Measurements from ENCODE around the gene SSBP3.

Gene SSBP3

DNA sequence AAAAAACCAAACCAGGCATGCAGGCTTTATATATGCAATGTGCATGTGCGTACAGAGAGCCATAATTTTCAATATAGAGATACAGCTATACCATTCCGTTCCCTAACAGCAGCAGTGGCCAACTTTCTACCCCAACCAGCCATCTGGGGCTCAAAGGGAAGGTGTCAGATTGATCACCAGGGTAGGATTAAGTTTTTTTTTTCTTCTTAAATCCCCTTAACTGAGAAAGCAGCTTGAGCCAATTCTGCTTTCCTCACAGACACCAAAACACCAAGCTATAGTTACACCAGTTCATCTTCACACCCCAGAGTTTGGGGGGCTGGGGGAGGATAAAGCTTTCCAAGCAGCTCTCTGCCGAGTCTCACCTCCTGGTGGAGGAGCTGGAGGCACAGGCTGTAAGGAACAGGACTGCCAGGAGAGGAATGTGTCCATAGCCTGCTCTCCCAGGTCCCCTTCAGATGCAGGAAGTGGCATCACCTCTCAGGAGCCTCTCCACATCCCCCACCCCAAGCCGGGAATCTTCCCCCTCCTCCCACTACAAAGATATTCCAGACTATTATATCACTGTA, 87.9 kb downstream of the SSBP3 start:
- no peak overlapping the region for H3K4me3 ChIP-seq (ENCODE audit: low read depth, low read length)
- H3K9ac ChIP-seq (ENCODE audit: low read depth, low read length) = no peak overlapping the region
- no peak overlapping the region for H3K27ac ChIP-seq (ENCODE audit: low read depth, low read length)
- peaks cover 39% of the 10 kb centered on the region for H3K4me1 ChIP-seq (ENCODE audit: control insufficient read depth, insufficient read depth, low read length)
- H3K27me3 ChIP-seq (ENCODE audit: control insufficient read depth, insufficient read depth, low read length) = no peaks in the 10 kb centered on the region
- H3K9me3 ChIP-seq (ENCODE audit: control insufficient read depth, insufficient read depth, low read length) = no peaks in the 10 kb centered on the region
- 0 out of 2 replicates have a peak, but pooled peaks cover 3% of the 10 kb centered on the region for H3K36me3 ChIP-seq (ENCODE audit: control insufficient read depth, insufficient read depth, low read length)

DNA sequence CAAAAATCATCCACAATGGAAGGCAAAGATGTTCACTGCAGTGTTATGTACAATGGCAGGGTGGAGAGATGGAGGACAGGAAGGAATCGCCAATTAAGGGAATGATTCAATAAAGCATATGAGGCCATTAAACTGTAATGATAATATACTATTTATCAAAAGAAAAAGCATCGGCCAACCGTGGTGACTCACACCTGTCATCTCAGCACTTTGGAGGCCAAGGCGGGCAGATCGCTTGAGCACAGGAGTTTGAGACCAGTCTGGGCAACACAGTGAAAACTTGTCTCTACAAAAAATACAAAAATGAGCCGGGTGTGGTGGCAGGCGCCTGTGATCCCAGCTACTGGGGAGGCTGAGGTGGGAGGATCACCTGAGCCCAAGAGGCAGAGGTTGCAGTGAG, 89.1 kb downstream of the SSBP3 start:
- Histone ChIP-seq H3K4me3 (ENCODE audit: low read depth, low read length) (no peak overlapping the region), H3K27me3 (ENCODE audit: control insufficient read depth, insufficient read depth, low read length) (no peaks in the 10 kb centered on the region), H3K4me1 (ENCODE audit: control insufficient read depth, insufficient read depth, low read length) (peaks cover 38% of the 10 kb centered on the region), H3K9ac (ENCODE audit: low read depth, low read length) (no peak overlapping the region), H3K27ac (ENCODE audit: low read depth, low read length) (no peak overlapping the region), H3K9me3 (ENCODE audit: control insufficient read depth, insufficient read depth, low read length) (no peaks in the 10 kb centered on the region), H3K36me3 (ENCODE audit: control insufficient read depth, insufficient read depth, low read length) (0 out of 2 replicates have a peak, but pooled peaks cover 3% of the 10 kb centered on the region)

DNA sequence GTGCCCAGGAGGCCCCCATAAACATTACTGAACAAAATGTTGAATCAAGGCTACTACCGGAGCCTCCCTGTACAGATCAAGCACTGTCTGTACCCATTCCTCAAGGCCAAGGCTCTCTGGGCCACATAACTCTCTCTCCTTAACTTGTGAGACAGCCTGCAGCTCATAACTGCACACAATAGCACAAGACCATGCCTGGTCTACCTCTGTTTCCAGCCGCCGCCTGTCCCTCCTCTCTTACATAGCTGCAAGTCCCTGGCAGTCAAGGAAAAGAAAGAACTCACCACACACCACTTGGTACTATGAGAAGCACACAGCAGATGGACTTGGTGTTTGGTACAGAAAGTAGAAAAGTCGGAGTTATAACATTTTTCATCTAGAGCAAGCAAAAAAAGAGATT, 91.1 kb downstream of the SSBP3 start:
- 0 out of 2 replicates have a peak, but pooled peaks cover 3% of the 10 kb centered on the region for H3K36me3 ChIP-seq (ENCODE audit: control insufficient read depth, insufficient read depth, low read length)
- no peaks in the 10 kb centered on the region for H3K27me3 ChIP-seq (ENCODE audit: control insufficient read depth, insufficient read depth, low read length)
- H3K9ac ChIP-seq (ENCODE audit: low read depth, low read length) = no peak overlapping the region
- peaks cover 53% of the 10 kb centered on the region for H3K4me1 ChIP-seq (ENCODE audit: control insufficient read depth, insufficient read depth, low read length)
- no peaks in the 10 kb centered on the region for H3K9me3 ChIP-seq (ENCODE audit: control insufficient read depth, insufficient read depth, low read length)
- no peak overlapping the region for H3K4me3 ChIP-seq (ENCODE audit: low read depth, low read length)
- no peak overlapping the region for H3K27ac ChIP-seq (ENCODE audit: low read depth, low read length)

DNA sequence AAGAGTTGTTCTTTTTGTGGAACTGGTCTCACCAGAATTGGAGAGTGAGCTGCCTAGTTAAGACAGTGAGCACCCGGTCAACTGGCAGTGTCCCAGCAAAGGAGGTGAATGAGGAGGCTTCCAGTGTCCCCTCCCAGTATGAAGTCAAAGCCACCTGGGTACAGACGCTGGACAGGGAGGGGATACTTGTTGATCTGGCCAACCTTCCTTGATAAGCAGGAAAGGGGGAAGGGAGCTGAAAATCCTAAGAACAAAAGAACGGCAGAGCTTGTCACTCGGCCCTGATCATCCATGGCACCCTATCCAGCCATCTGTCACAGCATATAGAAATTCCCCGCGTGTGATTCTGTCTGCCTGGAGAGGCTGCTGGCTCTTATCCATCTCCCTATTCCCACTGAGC, 91.5 kb downstream of the SSBP3 start:
- no peak overlapping the region for H3K9ac ChIP-seq (ENCODE audit: low read depth, low read length)
- H3K27ac ChIP-seq (ENCODE audit: low read depth, low read length) = peak overlapping the region; percentile 27
- H3K4me3 ChIP-seq (ENCODE audit: low read depth, low read length) = no peak overlapping the region
- 0 out of 2 replicates have a peak, but pooled peaks cover 3% of the 10 kb centered on the region for H3K36me3 ChIP-seq (ENCODE audit: control insufficient read depth, insufficient read depth, low read length)
- H3K4me1 ChIP-seq (ENCODE audit: control insufficient read depth, insufficient read depth, low read length) = peaks cover 57% of the 10 kb centered on the region
- H3K27me3 ChIP-seq (ENCODE audit: control insufficient read depth, insufficient read depth, low read length) = no peaks in the 10 kb centered on the region
- H3K9me3 ChIP-seq (ENCODE audit: control insufficient read depth, insufficient read depth, low read length) = no peaks in the 10 kb centered on the region

DNA sequence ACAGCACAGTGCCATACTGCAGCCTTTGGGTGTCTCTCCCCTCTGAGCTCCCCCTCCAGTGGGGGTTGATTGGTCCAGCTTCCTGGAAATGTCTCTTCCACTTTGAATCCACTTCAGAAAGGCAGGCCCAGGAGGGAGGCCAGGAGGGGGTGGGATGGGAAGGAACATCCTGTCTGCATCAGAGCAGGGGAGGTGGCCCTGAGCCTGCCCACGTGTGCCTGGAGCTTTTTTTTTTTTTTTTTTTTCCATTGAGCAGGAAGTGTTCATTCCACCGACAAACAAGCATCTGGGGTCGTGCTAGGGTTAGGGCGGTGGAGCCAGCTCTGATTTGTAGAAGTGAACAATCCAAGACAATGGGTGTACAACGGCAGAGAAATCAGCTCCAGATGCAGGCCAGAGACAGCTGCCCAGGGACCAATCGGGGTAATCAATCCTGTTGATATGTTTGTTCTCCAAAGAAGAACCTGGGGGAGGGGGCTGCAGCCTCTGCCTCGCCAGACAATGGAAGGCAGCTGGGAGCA, 93.3 kb downstream of the SSBP3 start:
- H3K9ac ChIP-seq (ENCODE audit: low read depth, low read length) = no peak overlapping the region; the same call in 1 of the 2 replicates
- H3K4me3 ChIP-seq (ENCODE audit: low read depth, low read length) = no peak overlapping the region
- peaks cover 60% of the 10 kb centered on the region for H3K4me1 ChIP-seq (ENCODE audit: control insufficient read depth, insufficient read depth, low read length)
- no peaks in the 10 kb centered on the region for H3K9me3 ChIP-seq (ENCODE audit: control insufficient read depth, insufficient read depth, low read length)
- H3K27me3 ChIP-seq (ENCODE audit: control insufficient read depth, insufficient read depth, low read length) = no peaks in the 10 kb centered on the region
- H3K27ac ChIP-seq (ENCODE audit: low read depth, low read length) = peak overlapping the region; percentile 66
- 0 out of 2 replicates have a peak, but pooled peaks cover 3% of the 10 kb centered on the region for H3K36me3 ChIP-seq (ENCODE audit: control insufficient read depth, insufficient read depth, low read length)

DNA sequence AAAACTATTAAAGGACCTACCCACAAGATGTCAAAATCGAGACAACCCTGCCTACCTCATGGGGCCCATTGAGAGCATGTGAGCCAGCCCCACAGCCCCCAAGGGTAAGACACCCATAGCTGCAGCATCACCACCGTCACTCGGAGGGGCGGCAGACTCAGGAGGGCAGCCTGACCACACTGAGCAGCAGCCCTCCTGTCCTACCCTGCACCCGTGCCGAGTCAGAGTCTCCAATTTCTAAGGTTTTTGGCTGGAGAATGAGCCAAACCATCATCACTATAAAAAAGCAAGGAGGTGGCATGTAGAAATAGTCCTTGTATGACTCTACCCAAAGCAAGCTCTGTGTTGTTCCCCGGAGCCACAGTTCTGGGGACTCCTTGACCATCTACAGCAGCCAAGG, 94.7 kb downstream of the SSBP3 start:
- no peaks in the 10 kb centered on the region for H3K27me3 ChIP-seq (ENCODE audit: control insufficient read depth, insufficient read depth, low read length)
- H3K4me1 ChIP-seq (ENCODE audit: control insufficient read depth, insufficient read depth, low read length) = peaks cover 72% of the 10 kb centered on the region
- no peak overlapping the region for H3K9ac ChIP-seq (ENCODE audit: low read depth, low read length)
- no peaks in the 10 kb centered on the region for H3K36me3 ChIP-seq (ENCODE audit: control insufficient read depth, insufficient read depth, low read length)
- peak overlapping the region; percentile 94 for H3K27ac ChIP-seq (ENCODE audit: low read depth, low read length)
- H3K4me3 ChIP-seq (ENCODE audit: low read depth, low read length) = no peak overlapping the region
- no peaks in the 10 kb centered on the region for H3K9me3 ChIP-seq (ENCODE audit: control insufficient read depth, insufficient read depth, low read length)

DNA sequence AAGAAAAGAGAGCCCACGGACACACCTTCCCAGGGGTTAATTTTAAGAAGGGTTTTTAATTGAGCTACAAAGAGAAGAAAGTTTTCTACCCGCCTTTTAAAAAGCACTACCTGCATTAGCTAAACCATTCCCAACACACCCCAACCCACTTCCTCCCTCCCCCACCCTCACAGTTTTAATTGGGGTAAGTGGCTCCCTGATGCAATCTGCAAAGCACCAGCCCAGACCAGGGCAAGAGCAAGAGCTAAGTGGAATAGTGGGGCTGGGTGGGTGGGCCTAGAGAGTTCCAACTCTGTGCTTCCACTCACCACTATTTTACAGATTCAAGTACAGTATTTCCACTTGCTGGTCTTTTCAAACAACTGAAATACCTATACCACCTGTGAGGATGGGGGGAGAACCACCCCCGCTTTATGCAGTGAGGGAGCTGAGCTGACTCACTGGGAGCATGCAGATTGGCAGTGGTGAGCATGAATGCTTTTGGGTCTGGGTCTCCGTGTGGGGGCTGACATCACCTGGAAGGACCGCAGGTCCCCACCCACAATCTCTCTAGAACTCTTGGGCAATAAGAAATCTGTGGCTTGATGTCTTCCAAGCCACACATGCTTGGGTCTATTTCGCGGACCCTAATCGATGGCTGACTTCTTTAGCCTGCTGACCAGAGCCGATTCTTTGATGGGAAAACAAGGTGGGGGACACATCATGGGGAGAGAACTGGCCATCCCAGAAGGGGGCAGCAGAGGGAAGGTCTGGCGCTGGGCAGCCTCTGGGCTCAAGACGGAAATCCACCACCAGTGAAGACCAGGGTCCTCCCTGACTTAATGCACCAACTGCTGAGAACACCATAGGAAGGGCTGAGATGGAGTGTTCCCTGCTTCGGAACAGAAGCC, 95.5 kb downstream of the SSBP3 start:
- peak overlapping the region; percentile 37 for H3K4me3 ChIP-seq (ENCODE audit: low read depth, low read length)
- H3K27me3 ChIP-seq (ENCODE audit: control insufficient read depth, insufficient read depth, low read length) = no peaks in the 10 kb centered on the region
- H3K27ac ChIP-seq (ENCODE audit: low read depth, low read length) = peak overlapping the region; percentile 94
- H3K4me1 ChIP-seq (ENCODE audit: control insufficient read depth, insufficient read depth, low read length) = peaks cover 78% of the 10 kb centered on the region
- peak overlapping the region; percentile 77; the same call in 1 of the 2 replicates for H3K9ac ChIP-seq (ENCODE audit: low read depth, low read length)
- no peaks in the 10 kb centered on the region for H3K36me3 ChIP-seq (ENCODE audit: control insufficient read depth, insufficient read depth, low read length)
- no peaks in the 10 kb centered on the region for H3K9me3 ChIP-seq (ENCODE audit: control insufficient read depth, insufficient read depth, low read length)

DNA sequence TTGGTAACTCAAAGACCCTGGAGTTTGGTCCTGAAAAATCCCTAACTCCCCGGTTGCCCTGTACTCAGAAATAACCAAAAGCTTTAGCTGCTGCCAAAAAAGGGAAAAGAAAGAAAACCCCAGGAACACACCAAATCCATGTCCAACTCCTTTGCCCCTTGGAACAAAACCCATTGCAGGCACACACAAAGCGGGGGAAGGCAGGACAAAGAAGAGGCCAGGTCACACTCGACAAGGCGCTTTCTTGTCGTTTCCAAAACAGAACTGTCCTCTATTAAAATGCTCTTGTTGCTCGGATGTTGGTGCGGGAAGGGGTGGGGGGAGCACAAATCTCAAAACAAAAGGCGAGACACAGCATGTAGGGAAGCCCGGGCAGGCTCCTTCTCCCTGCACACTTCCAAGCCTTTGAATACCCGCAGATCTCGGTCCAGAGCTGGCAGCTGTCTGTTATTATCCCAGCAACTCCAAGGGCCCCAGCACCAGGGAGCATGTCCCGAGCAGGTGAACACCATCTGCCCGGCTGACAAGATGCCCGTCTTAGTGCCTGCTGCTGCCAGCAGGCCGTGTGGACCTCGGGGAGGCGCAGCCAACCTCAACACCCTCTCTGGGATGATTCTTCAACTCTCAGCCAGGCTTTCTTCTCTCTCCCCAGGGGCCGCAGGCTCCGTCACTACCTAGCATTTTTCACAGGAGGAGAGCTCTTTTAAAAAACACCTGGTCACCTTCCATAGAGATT, 96.4 kb downstream of the SSBP3 start:
- Histone ChIP-seq H3K4me3 (ENCODE audit: low read depth, low read length) (peak overlapping the region; percentile 37), H3K9me3 (ENCODE audit: control insufficient read depth, insufficient read depth, low read length) (no peaks in the 10 kb centered on the region), H3K4me1 (ENCODE audit: control insufficient read depth, insufficient read depth, low read length) (peaks cover 78% of the 10 kb centered on the region), H3K27ac (ENCODE audit: low read depth, low read length) (peak overlapping the region; percentile 94), H3K36me3 (ENCODE audit: control insufficient read depth, insufficient read depth, low read length) (no peaks in the 10 kb centered on the region), H3K27me3 (ENCODE audit: control insufficient read depth, insufficient read depth, low read length) (no peaks in the 10 kb centered on the region), H3K9ac (ENCODE audit: low read depth, low read length) (peak overlapping the region; percentile 77)

DNA sequence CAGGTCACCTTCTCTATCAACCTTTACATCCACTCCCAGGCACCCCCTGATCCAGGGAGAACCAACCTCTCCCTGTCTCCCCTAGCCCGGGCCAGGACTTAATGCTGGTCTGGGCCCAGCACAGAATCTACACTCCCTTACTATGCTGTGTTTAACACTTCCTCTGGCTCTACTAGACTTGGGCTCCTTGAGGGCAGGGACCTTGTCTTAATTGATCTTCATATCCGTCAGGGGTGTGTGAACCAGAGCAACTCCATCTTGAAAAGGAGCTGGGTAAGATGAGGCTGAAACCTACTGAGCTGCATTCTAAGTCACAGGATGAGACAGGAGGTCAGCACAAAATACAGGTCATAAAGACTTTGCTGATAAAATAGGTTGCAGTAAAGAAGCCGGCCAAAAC, 98.9 kb downstream of the SSBP3 start:
- Histone ChIP-seq H3K9me3 (ENCODE audit: control insufficient read depth, insufficient read depth, low read length) (no peaks in the 10 kb centered on the region), H3K4me1 (ENCODE audit: control insufficient read depth, insufficient read depth, low read length) (peaks cover 70% of the 10 kb centered on the region), H3K36me3 (ENCODE audit: control insufficient read depth, insufficient read depth, low read length) (no peaks in the 10 kb centered on the region), H3K4me3 (ENCODE audit: low read depth, low read length) (no peak overlapping the region), H3K27me3 (ENCODE audit: control insufficient read depth, insufficient read depth, low read length) (no peaks in the 10 kb centered on the region), H3K9ac (ENCODE audit: low read depth, low read length) (no peak overlapping the region), H3K27ac (ENCODE audit: low read depth, low read length) (no peak overlapping the region)

DNA sequence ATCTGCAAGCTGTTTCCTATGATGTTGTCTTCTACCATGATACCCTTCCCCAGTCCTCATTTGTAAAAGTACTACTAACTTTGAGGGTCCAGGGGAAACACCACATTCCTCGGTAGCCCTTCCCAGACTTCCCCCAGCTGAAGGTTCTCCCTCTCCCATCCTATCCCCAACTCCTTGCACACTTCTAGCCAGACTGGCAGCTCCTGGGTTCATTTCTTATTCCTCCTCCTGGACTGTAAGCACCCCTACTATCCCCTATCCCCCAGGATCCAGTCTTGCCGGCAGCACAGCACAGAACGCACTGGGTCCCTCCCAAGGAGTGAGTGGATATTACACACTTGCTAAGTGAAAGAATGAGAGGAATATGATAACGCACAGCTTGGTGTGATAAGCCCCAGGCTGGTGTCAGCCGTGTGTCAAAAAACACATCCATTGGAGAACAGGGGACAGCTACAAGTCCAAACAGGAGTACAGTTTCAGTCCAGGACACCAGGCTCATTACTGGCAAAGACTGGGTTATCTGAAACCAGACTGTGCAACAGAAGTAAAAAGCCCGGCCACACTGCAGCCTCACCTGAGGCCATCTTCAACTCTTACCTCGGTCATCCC, 100.2 kb downstream of the SSBP3 start:
- peaks cover 68% of the 10 kb centered on the region for H3K4me1 ChIP-seq (ENCODE audit: control insufficient read depth, insufficient read depth, low read length)
- H3K9ac ChIP-seq (ENCODE audit: low read depth, low read length) = no peak overlapping the region
- H3K27me3 ChIP-seq (ENCODE audit: control insufficient read depth, insufficient read depth, low read length) = no peaks in the 10 kb centered on the region
- H3K36me3 ChIP-seq (ENCODE audit: control insufficient read depth, insufficient read depth, low read length) = no peaks in the 10 kb centered on the region
- H3K9me3 ChIP-seq (ENCODE audit: control insufficient read depth, insufficient read depth, low read length) = no peaks in the 10 kb centered on the region
- H3K27ac ChIP-seq (ENCODE audit: low read depth, low read length) = no peak overlapping the region
- H3K4me3 ChIP-seq (ENCODE audit: low read depth, low read length) = no peak overlapping the region
